Ishikawa (cell line): Measurements from ENCODE around the gene RFXANK.

Experiments
- CEBPB ChIP-seq: IDR thresholded peaks from 2 replicates; pipeline ENCODE4 v1.6.1; 2012
- CREB1 ChIP-seq: IDR thresholded peaks from 2 replicates; pipeline ENCODE4 v1.6.1; 2012; ENCODE audit warnings: low read depth
- EGR1 ChIP-seq: IDR thresholded peaks from 2 replicates; pipeline ENCODE4 v1.6.1; 2012
- EP300 ChIP-seq: IDR thresholded peaks from 2 replicates; pipeline ENCODE4 v1.6.1; 2012; ENCODE audit warnings: borderline replicate concordance
- FOXM1 ChIP-seq: IDR thresholded peaks from 2 replicates; pipeline ENCODE4 v1.6.1; 2012; ENCODE audit warnings: low read depth, borderline replicate concordance
- NFIC ChIP-seq: IDR thresholded peaks from 2 replicates; pipeline ENCODE4 v1.6.1; 2012
- RAD21 ChIP-seq: IDR thresholded peaks from 2 replicates; pipeline ENCODE4 v1.6.1; 2012; ENCODE audit warnings: low read depth
- TAF1 ChIP-seq: IDR thresholded peaks from 2 replicates; pipeline ENCODE4 v1.6.1; 2012; ENCODE audit warnings: low read depth, mild to moderate bottlenecking
- TCF12 ChIP-seq: IDR thresholded peaks from 2 replicates; pipeline ENCODE4 v1.6.1; 2012; ENCODE audit warnings: low read depth
- TEAD4 ChIP-seq: IDR thresholded peaks from 2 replicates; pipeline ENCODE4 v1.6.1; 2012
- YY1 ChIP-seq: IDR thresholded peaks from 2 replicates; pipeline ENCODE4 v1.6.1; 2012; ENCODE audit warnings: low read depth
- ZBTB7A ChIP-seq: IDR thresholded peaks from 2 replicates; pipeline ENCODE4 v1.6.1; 2012; ENCODE audit warnings: low read depth
- TF ChIP-seq, protein P1 (sequence below): IDR thresholded peaks from 2 replicates; pipeline ENCODE4 v1.6.1; 2012
- TF ChIP-seq, protein P2 (sequence below): IDR thresholded peaks from 2 replicates; pipeline ENCODE4 v1.6.1; 2012
- TF ChIP-seq, protein P3 (sequence below): IDR thresholded peaks from 2 replicates; pipeline ENCODE4 v1.6.1; 2012; ENCODE audit warnings: low read depth, mild to moderate bottlenecking

The RFXANK gene

DNA sequence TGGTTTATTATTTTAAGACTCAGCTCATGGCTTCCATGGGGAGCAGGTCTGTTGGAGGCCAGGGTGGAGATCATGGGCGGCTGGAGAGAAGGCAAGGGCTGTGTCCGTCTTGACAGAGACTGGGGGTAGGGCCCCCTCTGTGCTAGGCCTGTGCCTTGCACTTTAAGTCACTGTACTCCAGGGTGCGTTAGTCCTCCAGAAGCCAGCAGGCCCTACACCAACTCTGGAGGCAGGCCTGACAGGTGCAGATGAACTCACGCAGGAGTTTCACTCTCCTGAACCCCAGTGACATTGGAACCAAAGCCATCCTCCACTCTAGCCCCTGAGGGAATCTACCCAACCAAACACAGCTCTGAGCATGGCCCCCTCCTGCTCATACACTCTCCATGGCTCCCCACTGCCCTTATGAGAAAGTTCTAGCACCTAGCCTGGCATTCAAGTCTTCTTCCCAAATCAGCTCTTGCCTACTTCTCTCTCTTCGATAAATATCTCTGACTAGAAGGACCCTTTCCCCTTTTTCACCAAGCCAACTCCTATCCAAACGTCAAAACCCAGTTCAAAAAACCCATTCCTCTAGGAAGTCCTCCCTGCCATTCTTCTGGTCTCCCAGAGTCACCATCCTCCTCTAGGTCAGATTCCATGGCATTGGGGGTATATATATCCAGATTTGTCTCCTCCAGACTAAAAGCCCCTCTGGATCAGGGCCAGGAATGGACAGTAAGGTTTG, 37.1 kb upstream of the RFXANK start:
- TF ChIP-seq, protein P1, sequence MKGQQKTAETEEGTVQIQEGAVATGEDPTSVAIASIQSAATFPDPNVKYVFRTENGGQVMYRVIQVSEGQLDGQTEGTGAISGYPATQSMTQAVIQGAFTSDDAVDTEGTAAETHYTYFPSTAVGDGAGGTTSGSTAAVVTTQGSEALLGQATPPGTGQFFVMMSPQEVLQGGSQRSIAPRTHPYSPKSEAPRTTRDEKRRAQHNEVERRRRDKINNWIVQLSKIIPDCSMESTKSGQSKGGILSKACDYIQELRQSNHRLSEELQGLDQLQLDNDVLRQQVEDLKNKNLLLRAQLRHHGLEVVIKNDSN, result no peak
- no peak for TF ChIP-seq NFIC
- TF ChIP-seq TCF12, result no peak
- no peak for TF ChIP-seq FOXM1
- no peak for TF ChIP-seq YY1
- no peak for TF ChIP-seq CEBPB
- no peak for TF ChIP-seq TEAD4
- TF ChIP-seq EGR1, result no peak
- TF ChIP-seq, protein P2, sequence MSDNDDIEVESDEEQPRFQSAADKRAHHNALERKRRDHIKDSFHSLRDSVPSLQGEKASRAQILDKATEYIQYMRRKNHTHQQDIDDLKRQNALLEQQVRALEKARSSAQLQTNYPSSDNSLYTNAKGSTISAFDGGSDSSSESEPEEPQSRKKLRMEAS, result no peak
- no peak for TF ChIP-seq EP300

DNA sequence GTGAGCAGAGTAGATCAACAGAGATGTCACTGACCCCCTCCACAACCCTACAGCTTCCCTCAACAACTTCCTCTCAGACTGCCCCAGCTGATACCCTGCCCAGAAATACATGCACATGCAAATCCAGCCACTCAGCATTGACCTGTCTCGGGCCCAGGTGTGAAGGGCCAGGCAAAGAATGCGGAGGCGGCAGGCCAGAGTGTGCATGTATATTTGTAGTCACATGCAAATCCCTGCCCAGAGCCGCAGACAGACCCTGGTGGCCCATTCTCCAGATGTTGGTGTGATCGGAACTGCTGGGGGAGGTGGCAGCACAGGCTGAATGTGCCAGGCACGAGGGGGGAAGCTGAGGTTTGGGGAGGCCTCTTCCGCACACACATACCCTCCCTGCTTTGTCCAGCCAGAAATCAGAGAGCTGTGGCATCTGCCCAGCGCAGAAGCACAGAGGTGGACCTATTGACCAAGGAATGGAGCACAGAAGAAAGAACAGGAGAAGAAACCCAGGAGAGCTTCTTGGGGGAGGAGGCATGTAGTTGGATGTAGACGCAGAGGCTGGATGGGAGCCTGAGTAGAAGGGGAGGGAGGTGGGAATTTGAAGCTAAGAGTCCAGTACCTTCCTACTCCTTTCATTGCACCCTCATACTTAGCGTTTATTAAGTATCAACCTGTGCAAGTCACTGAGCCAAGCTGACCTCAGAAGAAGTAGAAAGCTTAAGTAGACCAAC, 36.4 kb upstream of the RFXANK start:
- no peak for TF ChIP-seq RAD21
- no peak for TF ChIP-seq CEBPB
- TF ChIP-seq EP300, result no peak
- no peak for TF ChIP-seq FOXM1

DNA sequence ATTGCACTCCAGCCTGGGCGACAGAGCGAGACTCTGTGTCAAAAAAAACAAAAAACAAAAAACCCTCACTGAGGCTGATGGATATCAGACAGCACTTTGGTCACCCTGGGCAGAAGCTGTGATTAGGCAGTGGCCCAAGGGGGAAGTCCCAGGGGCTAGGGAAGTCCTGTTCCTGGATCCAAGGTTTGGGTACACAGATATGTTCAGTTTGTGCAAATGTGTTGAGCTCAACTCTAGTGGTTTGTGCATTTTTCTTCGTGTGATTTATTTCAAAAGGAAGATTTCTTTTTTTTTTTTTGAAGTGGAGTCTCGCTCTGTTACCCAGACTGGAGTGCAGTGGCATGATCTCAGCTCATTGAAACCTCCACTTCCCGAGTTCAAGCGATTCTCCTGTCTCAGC, 34.2 kb upstream of the RFXANK start:
- TF ChIP-seq NFIC (no peak), EGR1 (no peak), CEBPB (no peak), TEAD4 (no peak), YY1 (no peak), CREB1 (no peak), FOXM1 (no peak)

DNA sequence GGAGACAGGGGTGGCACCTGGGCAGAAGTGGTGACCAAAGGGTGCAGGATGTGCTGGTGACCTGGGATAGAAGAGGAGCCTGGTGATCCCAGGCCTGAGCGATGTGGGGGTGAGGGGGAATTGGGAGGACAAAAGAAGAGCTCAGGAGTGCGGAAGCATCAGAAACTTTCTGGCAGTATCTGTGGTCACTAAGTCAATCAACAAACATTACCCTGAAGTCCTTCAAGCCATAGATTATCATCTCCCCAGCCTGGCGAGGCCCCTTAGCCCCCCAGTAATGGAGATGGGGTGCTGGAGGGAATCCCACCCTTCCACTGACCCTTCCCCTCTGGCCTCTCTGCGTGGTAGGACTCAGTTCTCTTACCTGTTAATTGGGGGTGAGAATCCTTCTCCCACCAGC, 32.5 kb upstream of the RFXANK start:
- TF ChIP-seq YY1, result no peak

DNA sequence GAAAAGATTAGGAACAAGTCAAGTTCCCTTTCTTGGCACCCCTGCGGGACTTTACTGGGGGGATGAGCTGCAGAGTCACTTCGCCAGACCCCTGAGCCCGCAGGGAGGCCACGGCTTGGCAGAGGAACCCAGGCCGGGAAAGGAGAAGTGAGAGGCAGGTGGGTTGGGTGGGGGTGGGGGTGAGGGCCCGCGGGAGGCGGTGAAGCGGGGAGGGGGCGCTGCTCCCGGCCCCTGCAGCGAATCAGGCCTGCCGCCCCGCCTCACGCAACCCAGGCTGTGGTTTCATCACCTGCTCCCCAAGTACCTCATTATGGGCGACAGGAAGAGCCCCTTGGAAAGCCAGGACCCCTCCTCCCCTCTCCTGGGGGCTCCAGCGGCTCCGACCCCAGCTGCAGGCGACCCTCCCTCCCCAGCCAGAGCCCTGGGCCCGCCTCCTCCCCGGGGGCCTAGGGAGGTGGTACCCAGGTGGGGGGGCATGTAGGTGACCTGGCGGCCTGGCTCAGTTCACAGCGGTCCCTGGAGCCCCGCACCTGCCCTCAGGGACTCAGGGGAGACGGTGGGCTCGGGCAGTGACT, 31.5 kb upstream of the RFXANK start:
- TF ChIP-seq ZBTB7A, result no peak
- TF ChIP-seq NFIC, result no peak
- TF ChIP-seq TEAD4, result no peak
- TF ChIP-seq RAD21, result no peak
- no peak for TF ChIP-seq FOXM1
- TF ChIP-seq YY1, result no peak
- TF ChIP-seq EP300, result no peak
- TF ChIP-seq, protein P2, result no peak
- no peak for TF ChIP-seq CREB1
- no peak for TF ChIP-seq TCF12
- TF ChIP-seq CEBPB, result no peak
- no peak for TF ChIP-seq TAF1
- TF ChIP-seq, protein P1, result no peak

DNA sequence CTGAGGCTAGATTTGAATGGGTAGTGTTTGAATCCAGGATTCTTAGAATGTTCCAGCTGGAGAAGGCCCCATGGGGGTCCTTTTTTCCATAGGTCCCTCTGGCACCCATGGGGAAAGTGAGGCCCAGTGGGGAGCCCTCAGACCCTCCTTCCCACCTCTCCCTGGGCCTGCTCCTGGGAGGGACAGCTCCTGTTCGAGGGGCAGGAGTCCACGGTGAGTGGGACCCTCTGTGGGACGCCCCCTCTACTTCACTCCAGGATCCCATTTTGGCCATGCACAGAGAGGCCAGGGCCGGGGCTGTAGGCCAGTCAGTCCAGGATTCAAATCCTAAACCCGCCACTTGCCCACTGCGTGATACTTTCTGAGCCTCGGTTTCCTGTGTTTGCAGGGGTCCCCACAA, 29.6 kb upstream of the RFXANK start:
- TF ChIP-seq, protein P1, result no peak
- TF ChIP-seq RAD21 (no peak), ZBTB7A (no peak), TAF1 (no peak), FOXM1 (no peak), EGR1 (no peak)
- TF ChIP-seq, protein P2, result no peak

DNA sequence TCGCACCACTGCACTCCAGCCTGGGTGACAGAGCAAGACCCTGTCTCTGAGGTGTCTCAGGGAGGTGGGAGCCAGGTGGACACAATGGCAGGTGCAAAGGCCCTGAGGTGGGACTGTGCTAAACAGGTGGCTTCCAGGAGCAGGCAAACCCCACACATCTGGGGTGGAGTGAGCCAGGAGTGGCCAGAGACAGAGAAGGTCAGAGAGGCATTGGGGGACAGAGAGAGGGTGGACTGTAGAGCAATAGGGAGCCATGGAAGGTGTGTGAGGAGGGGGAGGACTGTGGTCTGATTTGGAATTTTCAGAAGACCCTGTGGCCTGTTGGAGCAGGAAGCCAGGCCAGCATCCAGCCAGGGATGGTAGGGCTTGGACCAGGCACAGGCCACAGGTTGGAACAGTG, 26.7 kb upstream of the RFXANK start:
- no peak for TF ChIP-seq CREB1
- TF ChIP-seq, protein P3, sequence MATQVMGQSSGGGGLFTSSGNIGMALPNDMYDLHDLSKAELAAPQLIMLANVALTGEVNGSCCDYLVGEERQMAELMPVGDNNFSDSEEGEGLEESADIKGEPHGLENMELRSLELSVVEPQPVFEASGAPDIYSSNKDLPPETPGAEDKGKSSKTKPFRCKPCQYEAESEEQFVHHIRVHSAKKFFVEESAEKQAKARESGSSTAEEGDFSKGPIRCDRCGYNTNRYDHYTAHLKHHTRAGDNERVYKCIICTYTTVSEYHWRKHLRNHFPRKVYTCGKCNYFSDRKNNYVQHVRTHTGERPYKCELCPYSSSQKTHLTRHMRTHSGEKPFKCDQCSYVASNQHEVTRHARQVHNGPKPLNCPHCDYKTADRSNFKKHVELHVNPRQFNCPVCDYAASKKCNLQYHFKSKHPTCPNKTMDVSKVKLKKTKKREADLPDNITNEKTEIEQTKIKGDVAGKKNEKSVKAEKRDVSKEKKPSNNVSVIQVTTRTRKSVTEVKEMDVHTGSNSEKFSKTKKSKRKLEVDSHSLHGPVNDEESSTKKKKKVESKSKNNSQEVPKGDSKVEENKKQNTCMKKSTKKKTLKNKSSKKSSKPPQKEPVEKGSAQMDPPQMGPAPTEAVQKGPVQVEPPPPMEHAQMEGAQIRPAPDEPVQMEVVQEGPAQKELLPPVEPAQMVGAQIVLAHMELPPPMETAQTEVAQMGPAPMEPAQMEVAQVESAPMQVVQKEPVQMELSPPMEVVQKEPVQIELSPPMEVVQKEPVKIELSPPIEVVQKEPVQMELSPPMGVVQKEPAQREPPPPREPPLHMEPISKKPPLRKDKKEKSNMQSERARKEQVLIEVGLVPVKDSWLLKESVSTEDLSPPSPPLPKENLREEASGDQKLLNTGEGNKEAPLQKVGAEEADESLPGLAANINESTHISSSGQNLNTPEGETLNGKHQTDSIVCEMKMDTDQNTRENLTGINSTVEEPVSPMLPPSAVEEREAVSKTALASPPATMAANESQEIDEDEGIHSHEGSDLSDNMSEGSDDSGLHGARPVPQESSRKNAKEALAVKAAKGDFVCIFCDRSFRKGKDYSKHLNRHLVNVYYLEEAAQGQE, result no peak
- no peak for TF ChIP-seq TEAD4

DNA sequence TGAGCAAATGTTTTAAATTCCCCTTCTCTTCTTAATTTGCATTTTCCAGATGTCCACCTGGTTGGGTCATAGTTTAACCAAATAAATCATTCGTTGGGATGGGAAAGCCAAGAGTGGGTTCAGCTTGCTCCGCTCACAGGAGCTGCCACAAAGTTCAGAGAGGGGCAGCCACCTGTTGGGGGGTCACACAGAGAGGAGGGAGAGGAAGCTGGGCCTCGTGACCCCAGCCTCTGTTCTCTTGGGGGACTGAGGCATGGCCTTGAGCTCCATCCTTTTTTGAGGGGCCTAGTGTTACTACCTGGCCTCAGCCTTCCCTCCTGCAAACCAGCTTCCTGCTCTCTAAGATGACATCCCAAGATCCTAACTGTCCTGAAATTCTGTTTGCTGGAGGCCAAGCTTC, 24.4 kb upstream of the RFXANK start:
- TF ChIP-seq, protein P2, result no peak
- TF ChIP-seq TAF1, result no peak
- no peak for TF ChIP-seq NFIC
- no peak for TF ChIP-seq TCF12
- TF ChIP-seq FOXM1, result no peak
- TF ChIP-seq, protein P3, result no peak
- TF ChIP-seq, protein P1, result no peak
- no peak for TF ChIP-seq ZBTB7A
- no peak for TF ChIP-seq EGR1
- TF ChIP-seq EP300, result no peak
